Urothelium cell line (cell line): ENCODE data around the gene SHE.

Experiments used
- DNase-seq: peaks from one replicate; pipeline ENCODE4 v3.0.0; 2011; ENCODE audit warnings: low spot score, mixed read lengths
- FAIRE-seq: peaks from 2 replicates; lab custom pipeline; 2011; peaks lifted over from hg19 to GRCh38; lab: Jason Lieb, UNC

SHE gene

DNA sequence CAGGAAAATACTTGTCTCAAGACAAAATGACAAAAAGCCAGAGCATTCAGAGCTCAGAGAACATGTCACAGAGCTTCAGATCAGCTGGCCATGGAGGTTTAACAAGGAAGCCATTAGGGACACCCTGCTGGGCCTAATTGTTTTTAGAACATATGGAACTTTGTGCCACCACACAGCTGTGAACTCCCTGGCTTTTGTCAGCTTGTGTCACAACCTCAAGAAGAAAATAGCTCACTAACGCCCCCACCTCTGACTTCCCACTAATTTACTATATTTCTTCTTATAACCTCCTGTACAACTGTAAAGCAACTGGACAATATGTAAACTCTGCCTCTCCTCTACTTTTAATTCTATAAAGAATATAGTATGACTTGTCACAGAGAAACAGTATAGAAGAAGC is 21.2 kb downstream of the SHE start:
- FAIRE-seq (no peak), DNase-seq (no peak)

- DNase-seq (peak; percentile 83), FAIRE-seq (no peak)
These were observed 22.3 kb downstream of the SHE start for GRCh38 chr1:154479764-154480421.

GRCh38 chr1:154478639-154479038 is 23.6 kb downstream of the SHE start:
- FAIRE-seq = no peak
- no peak for DNase-seq

DNA sequence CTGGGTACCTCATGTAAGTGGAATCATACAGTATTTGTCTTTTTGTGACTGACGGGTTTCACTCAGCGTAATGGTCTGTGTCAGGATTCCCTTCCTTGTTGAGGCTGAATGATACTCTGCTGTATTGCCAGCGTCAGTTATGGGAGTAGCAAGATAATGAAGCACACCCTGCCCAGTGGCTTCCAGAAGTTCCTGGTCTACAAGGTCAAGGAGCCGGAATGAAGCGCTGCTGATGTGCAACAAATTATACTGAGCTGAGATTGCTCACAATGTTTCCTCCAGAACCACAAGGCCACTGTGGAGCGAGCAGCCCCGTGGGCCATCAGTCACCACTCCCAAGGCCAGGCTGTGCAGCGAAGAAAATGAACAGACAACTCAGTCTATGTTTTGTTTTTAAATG is 24.2 kb downstream of the SHE start:
- DNase-seq = no peak

GRCh38 chr1:154476791-154477190 is 25.4 kb downstream of the SHE start:
- FAIRE-seq (no peak), DNase-seq (no peak)

More for the DNA sequence above, 24.2 kb downstream of the SHE start:
- FAIRE-seq = no peak

DNA sequence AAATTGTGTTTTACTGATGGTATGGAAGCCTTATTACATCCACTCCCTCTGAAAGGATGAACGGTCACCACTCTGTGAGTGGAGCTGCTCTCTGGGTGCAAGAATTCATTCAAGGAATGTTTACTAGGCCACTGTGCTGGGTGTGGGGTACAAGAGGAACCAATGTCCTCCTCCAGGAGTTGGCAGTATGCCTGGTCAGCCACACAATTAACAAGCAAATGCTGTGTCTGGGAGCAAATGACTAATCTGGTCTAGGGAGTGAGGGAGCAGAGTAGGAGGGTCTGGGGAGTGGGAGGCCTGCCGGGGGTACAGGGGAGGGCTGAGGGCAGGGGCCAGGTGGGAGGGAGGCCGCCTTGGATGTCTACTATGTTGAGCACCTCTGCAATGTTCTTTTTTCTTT is 27.4 kb downstream of the SHE start:
- peak; percentile 37 for FAIRE-seq
- peak; percentile 80 for DNase-seq

GRCh38 chr1:154471304-154471703 is 30.9 kb downstream of the SHE start:
- FAIRE-seq (no peak), DNase-seq (no peak)

DNA sequence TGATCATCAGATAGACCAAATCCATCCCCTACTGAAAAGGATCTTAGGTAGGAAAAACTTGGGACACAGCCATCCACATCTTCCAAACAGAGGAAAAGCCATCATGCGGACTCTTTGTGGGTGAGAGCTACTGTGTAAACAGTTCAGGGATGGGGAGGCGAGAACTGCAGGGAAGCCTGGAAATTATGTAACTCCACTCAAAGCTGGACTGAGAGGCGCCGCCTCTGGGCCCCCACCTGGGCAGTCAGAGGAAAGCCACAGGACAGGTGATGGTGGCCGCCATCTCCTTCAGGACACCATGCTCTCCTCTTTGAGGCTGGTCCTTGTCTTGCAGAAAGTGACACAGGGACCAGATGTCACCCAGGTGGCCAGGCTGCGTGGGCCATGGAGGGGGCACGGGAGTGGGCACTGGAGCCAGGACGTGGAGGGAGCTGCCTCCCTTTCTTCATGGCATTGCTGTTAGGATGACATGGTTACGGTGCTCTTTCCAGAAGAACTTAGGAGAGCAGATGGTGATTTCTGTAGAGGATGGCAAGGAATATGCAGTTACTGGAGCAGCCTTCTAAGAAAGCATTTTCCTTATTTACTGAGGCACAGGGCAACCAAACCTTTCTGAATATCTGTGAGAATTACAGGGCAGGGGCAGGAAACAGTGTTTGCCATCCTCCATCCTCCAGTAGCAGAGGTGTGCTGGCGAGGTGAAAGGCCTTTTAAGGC is 32.2 kb downstream of the SHE start:
- no peak for FAIRE-seq
- DNase-seq = no peak

GRCh38 chr1:154468535-154469250 is 33.5 kb downstream of the SHE start:
- DNase-seq (no peak), FAIRE-seq (no peak)

DNA sequence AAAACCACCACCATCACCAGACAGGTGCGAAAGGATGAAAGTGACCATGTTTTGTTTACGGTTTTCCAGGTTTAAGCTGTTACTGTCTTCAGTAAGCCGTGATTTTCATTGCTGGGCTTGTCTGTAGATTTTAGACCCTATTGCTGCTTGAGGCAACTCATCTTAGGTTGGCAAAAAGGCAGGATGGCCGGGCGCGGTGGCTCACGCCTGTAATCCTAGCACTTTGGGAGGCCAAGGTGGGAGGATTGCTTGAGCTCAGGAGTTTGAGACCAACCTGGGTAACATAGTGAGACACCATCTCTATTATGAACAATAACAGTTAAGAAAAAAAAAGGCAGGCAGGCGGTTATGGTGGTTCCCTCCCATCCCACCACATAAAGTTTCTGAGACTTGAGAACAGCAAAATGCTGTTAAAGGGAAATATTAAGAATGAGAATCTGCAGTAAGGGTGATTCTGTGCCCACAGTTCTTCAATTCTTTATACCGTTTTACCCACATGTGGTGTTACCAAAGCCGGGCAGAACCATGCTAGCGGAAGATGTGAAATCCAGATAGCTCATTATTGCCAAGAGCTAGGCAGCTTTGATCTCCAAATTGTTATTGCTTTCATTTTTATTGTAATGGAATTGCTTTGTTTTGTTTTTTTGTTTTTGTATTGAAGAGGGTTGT is 34.6 kb downstream of the SHE start:
- DNase-seq = no peak
- no peak for FAIRE-seq

- FAIRE-seq = no peak
- no peak for DNase-seq
These were observed 35.2 kb downstream of the SHE start for GRCh38 chr1:154466921-154467417.

DNA sequence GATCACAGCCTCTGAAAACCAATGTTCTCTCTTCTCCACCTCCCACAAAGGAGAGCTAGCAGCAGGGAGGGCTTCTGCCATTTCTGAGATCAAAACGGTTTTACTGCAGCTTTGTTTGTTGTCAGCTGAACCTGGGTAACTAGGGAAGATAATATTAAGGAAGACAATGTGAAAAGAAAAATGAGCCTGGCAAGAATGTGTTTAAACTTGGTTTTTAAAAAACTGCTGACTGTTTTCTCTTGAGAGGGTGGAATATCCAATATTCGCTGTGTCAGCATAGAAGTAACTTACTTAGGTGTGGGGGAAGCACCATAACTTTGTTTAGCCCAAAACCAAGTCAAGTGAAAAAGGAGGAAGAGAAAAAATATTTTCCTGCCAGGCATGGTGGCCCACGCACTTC is 36.0 kb downstream of the SHE start:
- no peak for FAIRE-seq

DNA sequence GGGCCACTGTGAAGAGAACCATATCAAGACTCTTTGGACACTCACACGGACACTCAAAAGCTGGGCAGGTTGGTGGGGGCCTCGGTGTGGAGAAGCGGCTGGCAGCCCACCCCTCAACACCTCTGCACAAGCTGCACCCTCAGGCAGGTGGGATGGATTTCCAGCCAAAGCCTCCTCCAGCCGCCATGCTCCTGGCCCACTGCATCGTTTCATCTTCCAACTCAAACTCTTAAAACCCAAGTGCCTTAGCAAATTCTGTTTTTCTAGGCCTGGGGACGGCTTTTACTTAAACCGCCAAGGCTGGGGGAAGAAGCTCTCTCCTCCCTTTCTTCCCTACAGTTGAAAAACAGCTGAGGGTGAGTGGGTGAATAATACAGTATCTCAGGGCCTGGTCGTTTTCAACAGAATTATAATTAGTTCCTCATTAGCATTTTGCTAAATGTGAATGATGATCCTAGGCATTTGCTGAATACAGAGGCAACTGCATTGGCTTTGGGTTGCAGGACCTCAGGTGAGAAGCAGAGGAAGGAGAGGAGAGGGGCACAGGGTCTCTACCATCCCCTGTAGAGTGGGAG is 36.5 kb downstream of the SHE start:
- DNase-seq (no peak), FAIRE-seq (no peak)

More for the DNA sequence above, 36.0 kb downstream of the SHE start:
- DNase-seq = no peak

DNA sequence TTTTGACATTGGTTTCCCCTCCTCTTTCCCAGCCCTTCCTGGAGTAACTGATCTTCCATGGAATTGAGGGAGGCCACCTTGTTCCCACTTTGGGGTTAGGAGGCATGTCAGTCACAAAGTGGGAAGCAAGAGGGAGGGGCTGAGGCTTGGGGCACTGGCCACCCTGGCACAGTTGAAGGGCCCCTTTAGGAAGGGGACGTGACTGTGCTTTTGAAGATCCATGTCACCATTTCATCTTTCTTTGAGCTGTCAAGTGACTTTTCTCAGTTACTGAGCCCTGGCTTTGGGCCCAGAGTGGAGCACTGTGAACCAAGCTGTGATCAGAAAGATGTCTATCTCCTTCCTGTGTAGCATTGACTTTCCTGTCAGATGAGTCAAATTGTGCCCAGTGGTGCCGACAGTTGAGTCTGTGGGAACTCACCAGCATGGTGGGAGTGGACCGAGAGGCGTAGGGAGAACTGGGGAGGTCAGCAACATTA is 38.7 kb downstream of the SHE start:
- DNase-seq (no peak), FAIRE-seq (no peak)

DNA sequence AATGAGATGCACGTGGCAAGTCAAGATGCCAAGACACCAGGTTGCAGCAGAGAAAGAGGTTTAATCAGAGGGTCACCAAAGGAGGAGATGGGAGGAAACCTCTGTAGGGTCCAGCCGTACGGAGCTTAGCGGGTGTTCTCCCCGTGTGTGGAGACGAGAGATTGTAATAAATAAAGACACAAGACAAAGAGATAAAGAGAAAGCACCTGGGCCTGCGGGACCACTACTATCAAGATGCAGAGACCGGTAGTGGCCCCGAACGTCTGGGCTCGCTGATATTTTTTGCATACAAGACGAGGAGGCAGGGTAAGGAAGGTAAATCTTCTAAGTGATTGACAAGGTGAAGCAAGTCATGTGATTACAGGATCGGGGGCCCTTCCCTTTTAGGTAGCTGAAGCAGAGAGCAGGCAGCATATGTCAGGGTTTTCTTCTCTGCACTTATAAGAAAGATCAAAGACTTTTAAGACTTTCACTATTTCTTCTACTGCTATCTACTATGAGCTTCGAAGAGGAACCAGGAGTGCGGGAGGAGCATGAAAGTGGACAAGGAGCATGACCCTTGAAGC is 41.4 kb downstream of the SHE start:
- DNase-seq (no peak), FAIRE-seq (no peak)

DNA sequence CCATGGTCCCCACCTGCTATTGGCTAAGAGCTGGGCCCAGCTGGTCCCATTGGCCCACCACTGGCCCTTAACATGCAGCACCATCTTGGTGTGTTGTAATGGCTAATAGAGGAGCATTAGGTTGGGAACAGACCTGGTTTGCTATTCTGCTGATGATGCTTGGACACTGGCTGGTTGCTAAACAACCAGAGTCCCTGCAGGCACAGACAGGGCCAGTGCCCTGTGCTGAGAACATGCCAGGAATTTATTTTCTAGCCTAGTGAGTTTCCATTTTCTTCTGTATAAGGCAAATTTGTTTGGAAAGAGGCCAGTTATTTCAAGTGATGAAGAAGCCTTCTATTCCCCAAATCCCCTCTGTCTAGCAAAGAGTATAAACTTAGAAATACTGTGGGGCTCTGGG is 43.1 kb downstream of the SHE start:
- FAIRE-seq = no peak

GRCh38 chr1:154456631-154457030 is 45.6 kb downstream of the SHE start:
- FAIRE-seq (no peak), DNase-seq (no peak)

More for the DNA sequence above, 43.1 kb downstream of the SHE start:
- DNase-seq = no peak

DNA sequence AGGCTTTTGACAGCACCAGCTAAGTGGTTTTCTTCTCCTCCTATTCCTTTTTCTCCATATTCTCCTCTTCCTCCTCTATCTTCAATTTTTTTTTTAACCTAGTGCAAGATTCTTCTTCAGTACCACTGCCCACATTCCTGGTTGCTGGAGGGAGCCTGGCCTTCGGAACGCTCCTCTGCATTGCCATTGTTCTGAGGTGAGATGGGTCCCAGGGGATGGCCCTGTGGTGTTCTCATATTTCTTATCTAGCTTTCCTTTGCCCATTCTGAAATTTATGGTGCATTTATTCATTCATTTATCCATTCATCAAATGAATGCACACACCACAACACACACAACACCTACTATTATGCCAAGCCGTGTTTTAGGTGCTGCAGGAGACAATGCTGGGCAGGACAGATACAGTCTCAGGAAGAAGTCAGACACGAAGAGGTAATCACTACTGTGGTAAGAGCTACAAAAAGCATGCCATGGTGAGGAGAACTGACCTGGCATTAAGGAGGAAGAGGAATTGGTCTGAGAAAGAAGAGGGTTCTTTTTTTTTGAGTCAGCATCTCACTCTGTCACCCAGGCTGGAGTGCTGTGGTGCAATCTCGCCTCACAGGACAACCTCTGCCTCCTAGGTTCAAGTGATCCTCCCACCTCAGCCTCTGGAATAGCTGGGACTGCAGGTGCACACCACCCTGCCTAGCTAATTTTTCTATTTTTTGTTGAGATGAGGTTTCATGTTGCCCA is 47.7 kb downstream of the SHE start:
- DNase-seq (no peak), FAIRE-seq (no peak)

GRCh38 chr1:154453574-154454352 is 48.4 kb downstream of the SHE start:
- no peak for FAIRE-seq
- peak; percentile 70 for DNase-seq
